GM10266 (cell line): ENCODE results near the gene TAF1A.

Experiments
- DNase-seq: peaks from one replicate; pipeline ENCODE4 v3.0.0; 2012; ENCODE audit errors: extremely low spot score
- TF ChIP-seq, protein P1 (sequence below): IDR thresholded peaks from 2 replicates; pipeline ENCODE4 v1.5.1; 2012; ENCODE audit warnings: mild to moderate bottlenecking, low read depth; ENCODE audit not compliant: control insufficient read depth, insufficient read depth; ENCODE audit errors: missing control alignments

TAF1A gene

DNA sequence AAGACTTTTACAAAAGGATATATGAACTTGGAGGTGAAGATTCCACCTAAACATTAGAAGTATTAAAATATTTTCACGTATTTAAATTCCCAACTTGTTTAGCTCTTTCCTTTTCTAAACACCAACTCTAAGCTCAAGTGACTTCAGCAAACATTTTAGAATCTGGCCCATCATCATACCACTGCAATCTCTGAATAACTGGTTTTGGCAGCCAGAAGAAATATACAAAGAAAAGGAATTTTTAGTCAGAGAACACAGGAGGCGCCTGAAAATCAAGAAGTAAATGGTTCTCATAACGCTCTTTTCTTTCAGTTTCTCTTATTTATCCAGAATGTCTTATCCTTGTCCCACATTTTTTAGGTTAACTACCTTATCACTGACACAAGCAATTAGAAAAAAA lies 10.4 kb downstream of the TAF1A start:
- no peak for DNase-seq
- TF ChIP-seq, protein P1, sequence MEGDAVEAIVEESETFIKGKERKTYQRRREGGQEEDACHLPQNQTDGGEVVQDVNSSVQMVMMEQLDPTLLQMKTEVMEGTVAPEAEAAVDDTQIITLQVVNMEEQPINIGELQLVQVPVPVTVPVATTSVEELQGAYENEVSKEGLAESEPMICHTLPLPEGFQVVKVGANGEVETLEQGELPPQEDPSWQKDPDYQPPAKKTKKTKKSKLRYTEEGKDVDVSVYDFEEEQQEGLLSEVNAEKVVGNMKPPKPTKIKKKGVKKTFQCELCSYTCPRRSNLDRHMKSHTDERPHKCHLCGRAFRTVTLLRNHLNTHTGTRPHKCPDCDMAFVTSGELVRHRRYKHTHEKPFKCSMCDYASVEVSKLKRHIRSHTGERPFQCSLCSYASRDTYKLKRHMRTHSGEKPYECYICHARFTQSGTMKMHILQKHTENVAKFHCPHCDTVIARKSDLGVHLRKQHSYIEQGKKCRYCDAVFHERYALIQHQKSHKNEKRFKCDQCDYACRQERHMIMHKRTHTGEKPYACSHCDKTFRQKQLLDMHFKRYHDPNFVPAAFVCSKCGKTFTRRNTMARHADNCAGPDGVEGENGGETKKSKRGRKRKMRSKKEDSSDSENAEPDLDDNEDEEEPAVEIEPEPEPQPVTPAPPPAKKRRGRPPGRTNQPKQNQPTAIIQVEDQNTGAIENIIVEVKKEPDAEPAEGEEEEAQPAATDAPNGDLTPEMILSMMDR = no peak

DNA sequence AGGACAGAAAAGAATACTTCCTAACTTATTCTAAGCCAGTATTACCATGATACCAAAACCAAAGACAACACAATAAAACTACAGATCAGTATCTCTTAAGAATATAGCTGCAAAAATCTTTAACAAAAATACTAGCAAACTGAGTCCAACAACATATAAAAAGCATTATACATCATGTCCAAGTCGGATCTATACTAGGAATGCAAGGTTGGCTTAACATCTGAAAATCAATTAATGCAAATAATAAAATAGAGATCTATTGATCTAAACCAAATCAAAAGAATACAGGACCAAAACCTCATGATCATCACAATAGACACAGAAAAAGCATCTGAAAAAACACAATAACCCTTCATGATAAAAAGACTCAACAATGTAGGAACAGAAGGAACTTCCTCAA lies 18.9 kb downstream of the TAF1A start:
- DNase-seq = no peak
- TF ChIP-seq, protein P1 = no peak

DNA sequence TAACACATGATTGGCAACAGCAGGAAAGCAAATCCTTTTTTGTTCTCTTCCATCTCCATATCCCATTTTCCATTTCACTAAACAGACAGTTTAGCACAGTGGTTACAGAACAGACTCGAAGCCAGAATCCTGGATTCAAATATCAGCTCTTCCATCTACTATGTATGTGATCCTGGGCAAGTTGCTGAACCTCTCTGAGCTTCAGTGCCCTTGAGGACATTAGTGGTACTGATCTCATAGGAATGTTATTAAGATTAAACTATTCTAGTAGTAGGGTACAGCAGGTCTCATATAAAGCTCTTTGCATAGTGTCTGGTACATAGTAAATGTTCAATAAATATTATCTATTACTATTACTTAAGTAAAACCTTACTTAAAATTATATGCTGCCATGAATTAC lies 28.1 kb downstream of the TAF1A start:
- TF ChIP-seq, protein P1 = no peak
- no peak for DNase-seq

DNA sequence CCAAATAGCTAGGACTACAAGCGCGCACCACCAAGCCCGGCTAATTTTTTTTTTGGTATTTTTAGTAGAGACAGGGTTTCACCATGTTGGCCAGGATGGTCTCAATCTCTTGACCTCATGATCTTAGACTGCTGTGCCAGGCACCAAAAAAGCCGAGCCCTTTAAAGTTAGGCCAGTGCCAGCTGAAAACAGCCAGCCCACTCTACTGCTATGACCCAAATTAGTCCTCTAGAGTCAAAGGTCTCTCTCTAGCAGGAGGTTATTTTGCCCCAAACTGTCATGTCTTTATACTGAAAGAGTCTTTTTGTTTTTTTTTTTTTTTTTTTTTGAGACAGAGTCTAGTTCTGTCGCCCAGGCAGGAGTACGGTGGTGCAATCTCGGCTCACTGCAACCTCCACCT lies 32.2 kb downstream of the TAF1A start:
- DNase-seq = no peak
- TF ChIP-seq, protein P1 = no peak

DNA sequence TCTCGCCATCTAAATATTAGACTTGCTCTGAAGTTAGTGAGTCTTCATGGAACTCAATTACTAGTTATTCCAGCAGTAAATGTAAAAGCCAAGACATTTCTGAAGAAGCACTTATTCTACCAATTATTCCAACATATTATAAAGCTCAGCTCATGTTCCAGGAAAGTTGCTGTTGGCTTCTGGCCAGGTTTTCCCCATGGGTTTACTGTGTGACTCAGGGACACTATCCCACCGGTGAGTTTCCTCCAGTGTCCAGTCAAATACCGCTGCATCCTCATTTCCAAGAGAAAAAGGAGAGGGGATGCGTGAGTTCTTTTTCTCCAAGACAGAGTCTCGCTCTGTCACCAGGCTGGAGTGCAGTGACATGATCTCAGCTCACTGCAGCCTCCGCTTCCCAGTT lies 32.6 kb downstream of the TAF1A start:
- DNase-seq = no peak
- TF ChIP-seq, protein P1 = no peak

DNA sequence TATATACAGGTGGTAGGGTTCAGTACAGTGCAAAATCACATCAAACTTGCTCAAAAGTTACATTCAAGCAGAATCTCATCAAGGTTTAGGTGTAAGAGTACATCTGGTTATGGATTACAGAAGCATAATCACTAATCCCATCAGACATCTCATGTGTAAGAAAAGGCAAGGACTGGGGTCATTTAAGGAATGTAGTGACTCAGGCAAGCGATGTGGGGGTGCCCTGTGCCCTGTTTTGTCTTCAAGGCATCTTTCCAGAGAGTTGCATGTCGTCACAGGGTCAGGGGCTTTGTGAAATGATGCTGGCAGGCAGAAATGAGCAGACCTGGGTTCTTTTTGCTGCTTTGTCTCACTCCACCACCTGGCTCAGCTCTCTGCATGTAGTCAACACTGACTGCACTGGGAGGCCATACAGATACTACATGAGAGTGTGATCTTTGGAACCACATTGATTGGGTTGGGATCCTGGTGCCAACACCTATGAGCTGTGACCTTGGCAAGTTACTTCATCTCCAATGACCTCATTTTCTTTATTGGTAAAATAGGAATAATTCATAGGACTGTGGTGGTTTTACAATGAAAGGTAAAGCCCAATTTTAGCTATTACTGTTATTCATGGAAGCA lies 33.6 kb downstream of the TAF1A start:
- TF ChIP-seq, protein P1 = no peak
- no peak for DNase-seq

DNA sequence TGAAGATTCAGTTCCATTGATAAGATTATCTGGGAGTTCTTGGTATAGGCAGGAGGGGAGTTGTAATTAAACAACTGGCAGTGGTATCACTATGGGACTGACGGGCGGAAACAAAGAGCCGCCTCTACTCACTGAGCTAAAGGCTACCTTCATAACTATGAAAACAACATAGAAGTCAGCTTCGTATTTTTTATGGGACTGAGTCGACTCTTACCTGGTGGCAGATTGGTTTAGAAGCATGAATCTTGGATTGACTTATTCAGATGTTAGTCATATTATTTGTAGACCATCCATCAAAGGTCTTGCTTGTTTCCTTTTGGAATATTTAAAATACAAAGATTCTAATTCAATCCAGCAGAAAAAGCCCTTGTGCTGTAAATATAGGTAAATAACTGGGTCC lies 35.6 kb downstream of the TAF1A start:
- TF ChIP-seq, protein P1 = no peak
- DNase-seq = no peak
